ENCODE data around the gene CLIP1.
"Not testable (repeated sequence)": the region's sequence is repeated elsewhere in the genome, so short reads cannot be mapped to it uniquely, and the experiment has no call there.

The CLIP1 gene

DNA sequence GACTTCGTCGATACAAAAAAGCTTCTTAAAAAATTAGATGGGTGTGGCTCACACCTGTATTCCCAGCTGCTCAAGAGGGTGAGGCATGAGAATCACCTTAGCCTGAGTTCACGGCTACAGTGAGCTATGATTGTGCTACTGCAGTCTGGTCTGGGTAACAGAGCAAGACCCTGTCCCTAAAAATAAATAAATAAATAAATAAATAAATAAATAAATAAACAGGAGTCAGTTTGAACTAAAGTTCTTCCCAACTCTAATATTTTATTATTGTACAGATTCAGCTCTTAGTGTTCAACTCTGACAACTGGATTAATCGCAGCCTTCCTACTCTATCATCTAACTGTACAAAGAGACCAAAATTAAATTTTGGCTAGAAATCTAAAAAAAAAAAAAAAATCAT lies 12.7 kb upstream of the CLIP1 start:
- no peak for DNase-seq

GRCh38 chr12:122429043-122429442 lies 6.6 kb upstream of the CLIP1 start:
- DNase-seq: not testable (repeated sequence)

DNA sequence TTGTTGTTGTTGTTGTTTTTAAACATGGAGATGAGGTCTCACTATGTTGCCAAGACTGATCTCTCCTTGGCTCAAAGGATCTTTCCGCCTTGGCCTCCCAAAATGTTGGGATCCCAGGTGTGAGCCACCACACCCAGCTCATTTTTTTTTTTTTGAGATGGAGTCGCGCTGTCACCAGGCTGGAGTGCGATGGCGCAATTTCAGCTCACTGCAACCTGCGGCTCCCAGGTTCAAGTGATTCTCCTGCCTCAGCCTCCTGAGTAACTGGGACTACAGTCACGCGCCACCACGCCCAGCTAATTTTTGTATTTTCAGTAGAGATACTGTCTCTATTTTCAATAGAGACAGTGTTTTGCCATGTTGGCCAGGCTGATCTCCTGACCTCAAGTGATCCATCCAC lies 4.9 kb upstream of the CLIP1 start:
- DNase-seq: no peak

DNA sequence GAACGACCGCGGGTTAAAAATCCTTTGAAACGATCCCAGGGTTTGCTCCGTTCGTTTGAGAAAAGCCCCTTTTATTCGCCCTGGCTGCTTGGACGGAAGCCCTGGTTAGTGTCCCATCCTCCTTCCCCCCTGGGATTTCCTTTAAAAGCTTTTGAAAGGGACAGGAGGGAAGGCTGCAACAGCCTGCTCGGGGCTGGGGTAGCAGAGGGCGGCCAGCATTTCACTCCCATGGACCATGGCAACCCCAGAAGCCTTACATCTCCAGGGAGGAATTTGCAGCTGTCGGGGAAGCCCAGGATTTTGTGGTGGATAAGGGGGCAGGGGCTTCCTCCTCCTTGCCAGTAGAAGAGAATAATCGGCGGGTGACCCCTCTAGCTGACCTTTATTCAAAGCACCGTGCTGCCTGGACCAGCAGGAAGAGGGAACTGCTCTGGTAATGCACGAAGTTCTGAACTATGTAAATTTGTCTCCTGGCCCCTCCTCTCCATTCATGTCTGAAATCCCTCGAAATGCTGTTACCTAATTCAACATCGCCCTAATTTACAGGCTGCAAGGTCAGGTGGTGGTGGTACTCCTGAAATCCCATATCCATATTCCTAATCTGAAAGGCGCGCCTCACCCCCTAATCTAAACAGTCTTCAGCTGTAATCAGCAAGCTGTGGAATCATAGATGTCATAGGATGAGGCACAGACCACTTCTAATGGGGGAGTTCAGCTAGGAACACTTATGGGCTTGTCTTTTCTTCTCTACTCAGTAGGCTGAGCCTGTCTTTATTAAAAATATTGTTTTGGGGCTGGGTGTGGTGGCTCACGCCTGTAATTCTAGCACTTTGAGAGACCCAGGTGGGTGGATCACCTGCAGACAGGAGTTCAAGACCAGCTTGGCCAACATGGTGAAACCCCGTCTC lies 1.0 kb upstream of the CLIP1 start:
- DNase-seq: peak in 40 of 51 donors; percentile 13 to 73 (median 40)

DNA sequence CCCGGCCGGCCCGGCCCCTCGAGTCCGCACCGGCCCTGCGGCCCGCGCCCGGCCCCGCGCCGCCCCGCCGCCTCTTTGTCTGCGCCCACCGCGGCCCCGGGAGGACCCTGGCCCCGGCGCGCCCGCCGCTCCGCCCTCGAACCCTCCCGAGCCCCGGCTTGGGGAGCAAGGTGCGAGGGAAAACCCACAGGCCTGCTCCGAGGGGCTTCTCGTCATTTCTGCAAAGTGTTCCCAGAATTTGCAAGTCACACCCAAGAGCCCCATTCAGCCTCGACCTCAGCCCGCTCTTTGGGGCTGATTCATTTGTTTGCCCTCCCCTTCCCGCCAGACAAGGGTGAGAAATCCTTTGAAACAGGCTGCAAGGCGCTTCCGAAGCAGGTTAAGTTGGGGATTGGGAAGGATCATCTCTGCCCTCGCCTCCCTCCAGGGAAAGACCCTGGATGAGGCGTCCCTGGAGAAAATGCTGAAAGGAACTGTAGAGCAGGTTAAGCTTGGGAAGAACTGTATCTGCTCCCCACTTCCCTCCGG lies 325 bp upstream of the CLIP1 start:
- peak in 24 of 51 donors; percentile 10 to 73 (median 42) for DNase-seq

GRCh38 chr12:122421187-122421820 lies 1.2 kb downstream of the CLIP1 start:
- DNase-seq: peak in 28 of 51 donors; percentile 6 to 62 (median 30)

DNA sequence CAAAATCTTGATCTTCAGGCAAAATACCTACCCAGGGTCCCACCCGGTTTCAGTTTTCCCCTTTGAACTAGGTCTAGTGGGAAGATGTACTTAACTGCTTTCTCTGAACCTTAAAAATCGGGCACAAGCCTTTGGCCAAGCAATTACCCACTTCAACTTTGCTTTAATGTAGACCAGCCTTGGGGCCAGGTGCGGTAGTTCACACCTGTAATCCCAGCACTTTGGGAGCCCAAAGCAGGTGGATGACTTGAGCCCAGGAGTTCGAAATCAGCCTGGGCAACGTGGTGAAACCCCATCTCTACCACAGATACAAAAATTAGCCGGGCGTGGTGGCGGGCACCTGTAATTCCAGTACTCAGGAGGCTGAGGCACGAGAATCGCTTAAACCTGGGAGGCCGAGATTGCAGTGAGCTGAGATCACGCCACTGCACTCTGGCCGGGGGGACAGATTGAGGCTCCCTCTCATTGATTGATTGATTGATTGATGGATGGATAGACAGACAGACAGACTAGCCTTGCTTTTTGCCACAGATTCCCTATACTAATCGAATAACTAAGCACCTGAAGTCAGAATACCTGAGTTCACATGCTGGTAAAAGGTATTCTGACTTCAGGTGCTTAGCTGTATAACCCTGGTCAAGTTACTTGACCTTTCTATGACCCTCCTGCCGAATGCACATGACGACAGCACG lies 1.9 kb downstream of the CLIP1 start:
- no peak for DNase-seq

DNA sequence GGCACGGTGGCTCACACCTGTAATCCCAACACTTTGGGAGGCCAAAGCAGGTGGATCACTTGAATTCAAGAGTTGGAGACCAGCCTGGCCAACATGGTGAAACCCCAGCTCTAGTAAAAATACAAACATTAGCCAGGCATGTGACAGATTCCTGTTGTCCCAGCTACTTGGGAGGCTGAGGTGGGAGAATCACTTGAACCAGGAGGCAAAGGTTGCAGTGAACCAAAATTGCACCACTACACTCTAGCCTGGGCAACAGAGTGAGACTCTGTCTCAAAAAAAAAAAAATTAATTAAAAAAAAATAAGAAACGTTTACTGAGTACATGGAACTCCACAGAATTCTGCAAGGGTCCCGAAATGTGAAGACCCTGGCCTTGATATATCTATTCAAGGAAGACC lies 3.4 kb downstream of the CLIP1 start:
- DNase-seq: not testable (repeated sequence)

GRCh38 chr12:122415665-122416064 lies 6.8 kb downstream of the CLIP1 start:
- not testable (repeated sequence) for DNase-seq

GRCh38 chr12:122413516-122414404 lies 8.7 kb downstream of the CLIP1 start:
- DNase-seq: no peak

GRCh38 chr12:122412851-122413433 lies 9.5 kb downstream of the CLIP1 start:
- DNase-seq: no peak

- peak in 22 of 51 donors; percentile 1 to 38 (median 8) for DNase-seq
Observed at GRCh38 chr12:122411537-122411936, 10.9 kb downstream of the CLIP1 start.

DNA sequence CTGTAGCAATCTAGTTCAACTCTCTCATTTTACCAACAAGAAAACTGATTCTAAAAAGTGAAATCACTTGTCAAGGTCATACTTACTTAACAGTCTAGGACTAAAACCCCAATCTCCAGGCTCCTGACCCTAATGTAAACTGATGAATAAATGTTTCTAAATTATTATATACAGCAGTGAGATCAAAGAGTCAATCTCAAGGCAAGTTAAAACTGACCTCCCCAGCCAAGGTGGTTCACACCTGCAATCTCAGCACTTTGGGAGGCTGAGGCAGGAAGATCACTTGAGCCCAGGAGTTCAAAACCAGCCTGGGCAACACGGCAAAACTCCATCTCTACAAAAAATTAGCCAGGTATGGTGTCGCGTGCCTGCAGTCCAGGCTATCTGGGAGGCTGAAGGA lies 15.3 kb downstream of the CLIP1 start:
- no peak for DNase-seq

DNA sequence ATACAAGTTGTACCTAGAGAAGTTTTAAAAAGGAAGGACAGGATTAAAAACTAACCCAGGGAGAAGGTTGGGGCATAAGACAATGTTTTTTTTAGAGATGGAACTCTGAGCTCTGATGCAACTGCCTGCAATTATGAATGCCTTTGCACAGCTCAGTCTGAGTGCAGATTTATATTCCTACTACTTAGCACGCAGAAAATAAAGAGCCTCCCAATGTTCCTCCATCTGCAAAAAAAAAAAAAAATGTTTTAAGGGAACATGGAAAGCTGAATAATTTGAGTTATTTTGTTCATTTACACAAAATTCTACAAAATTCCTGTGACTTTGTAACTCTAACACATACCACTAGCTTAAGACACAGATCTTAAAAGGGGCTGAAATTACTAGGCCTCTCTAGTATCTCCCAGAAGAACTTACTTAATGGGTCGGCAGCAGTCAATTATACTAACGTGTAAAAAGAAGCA lies 15.7 kb downstream of the CLIP1 start:
- DNase-seq: no peak

GRCh38 chr12:122403831-122404230 lies 18.6 kb downstream of the CLIP1 start:
- no peak for DNase-seq

- DNase-seq: no peak
Observed at GRCh38 chr12:122403115-122403770, 19.2 kb downstream of the CLIP1 start.

- DNase-seq: no peak
Observed at GRCh38 chr12:122402264-122402663, 20.2 kb downstream of the CLIP1 start.

- peak in 34 of 51 donors; percentile 1 to 66 (median 26) for DNase-seq
Observed at GRCh38 chr12:122399592-122400373, 22.7 kb downstream of the CLIP1 start.

- peak in 2 of 51 donors; percentile 40 to 61 for DNase-seq
Observed at GRCh38 chr12:122399254-122399591, 23.2 kb downstream of the CLIP1 start.
